ENCODE measurements around the gene GPR153. TPM values are rescaled to one million over a fixed set of nuclear protein-coding genes. Genes with fewer than 3 reads are reported as not detected.
A peak's percentile ranks its signal among the peaks of the same experiment; 100 is the strongest.

GPR153 gene
- total and polyA plus RNA-seq, 2 of the 13 experiments (the other 11 are each of a cell fraction or from before 2014, with no cell fraction given), result 0.22 to 0.31 TPM

GRCh38 chr1:6205849-6206519, 54.9 kb downstream of the GPR153 start, which contains the start of gene RNF207 (continued):
- TF ChIP-seq, protein P1, sequence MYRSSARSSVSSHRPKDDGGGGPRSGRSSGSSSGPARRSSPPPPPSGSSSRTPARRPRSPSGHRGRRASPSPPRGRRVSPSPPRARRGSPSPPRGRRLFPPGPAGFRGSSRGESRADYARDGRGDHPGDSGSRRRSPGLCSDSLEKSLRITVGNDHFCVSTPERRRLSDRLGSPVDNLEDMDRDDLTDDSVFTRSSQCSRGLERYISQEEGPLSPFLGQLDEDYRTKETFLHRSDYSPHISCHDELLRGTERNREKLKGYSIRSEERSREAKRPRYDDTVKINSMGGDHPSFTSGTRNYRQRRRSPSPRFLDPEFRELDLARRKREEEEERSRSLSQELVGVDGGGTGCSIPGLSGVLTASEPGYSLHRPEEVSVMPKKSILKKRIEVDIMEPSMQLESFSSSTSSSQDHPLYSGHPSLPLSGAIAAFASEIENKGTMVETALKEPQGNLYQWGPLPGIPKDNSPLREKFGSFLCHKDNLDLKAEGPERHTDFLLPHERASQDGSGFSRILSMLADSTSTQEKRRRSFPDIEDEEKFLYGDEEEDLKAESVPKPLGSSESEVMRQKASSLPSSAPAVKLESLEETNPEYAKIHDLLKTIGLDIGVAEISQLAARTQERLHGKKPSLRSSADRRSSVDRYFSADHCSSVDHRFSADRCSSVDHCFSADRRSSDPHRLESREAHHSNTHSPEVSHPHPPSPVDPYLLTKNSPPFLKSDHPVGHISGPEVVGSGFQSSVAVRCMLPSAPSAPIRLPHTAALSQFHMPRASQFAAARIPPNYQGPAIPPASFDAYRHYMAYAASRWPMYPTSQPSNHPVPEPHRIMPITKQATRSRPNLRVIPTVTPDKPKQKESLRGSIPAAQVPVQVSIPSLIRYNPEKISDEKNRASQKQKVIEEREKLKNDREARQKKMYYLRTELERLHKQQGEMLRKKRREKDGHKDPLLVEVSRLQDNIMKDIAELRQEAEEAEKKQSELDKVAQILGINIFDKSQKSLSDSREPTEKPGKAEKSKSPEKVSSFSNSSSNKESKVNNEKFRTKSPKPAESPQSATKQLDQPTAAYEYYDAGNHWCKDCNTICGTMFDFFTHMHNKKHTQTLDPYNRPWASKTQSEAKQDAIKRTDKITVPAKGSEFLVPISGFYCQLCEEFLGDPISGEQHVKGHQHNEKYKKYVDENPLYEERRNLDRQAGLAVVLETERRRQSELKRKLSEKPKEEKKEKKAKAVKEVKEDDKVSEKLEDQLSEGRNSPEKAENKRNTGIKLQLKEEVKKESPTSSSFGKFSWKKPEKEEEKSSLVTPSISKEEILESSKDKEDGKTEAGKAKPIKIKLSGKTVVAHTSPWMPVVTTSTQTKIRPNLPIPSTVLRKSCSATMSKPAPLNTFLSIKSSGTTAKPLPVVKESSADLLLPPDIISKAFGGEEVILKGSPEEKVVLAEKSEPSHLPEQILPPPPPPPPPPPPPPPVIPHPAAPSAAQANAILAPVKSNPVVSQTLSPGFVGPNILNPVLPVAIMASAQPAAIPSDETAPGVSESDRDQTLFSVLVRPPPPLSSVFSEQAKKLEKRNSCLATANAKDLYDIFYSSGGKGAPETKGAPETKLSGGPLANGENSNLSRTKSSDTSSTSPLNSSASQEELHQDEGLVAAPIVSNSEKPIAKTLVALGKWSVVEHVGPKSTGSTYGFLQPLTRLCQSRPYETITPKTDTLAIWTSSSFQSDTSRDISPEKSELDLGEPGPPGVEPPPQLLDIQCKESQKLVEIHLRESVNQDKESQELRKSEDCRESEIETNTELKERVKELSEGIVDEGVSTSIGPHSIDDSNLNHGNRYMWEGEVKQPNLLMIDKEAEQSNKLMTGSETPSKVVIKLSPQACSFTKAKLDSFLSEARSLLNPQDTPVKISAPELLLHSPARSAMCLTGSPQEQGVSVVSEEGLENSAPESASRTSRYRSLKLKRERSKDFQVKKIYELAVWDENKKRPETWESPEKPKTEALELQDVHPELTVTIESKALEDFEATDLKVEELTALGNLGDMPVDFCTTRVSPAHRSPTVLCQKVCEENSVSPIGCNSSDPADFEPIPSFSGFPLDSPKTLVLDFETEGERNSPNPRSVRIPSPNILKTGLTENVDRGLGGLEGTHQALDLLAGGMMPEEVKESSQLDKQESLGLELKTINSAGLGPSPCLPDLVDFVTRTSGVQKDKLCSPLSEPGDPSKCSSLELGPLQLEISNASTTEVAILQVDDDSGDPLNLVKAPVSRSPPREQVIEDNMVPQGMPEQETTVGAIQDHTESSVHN (CRISPR knock-in tag; IDR thresholded peaks at IDR 0.05), result no peak
- TF ChIP-seq ZSCAN30 (CRISPR knock-in tag; IDR thresholded peaks at IDR 0.05) (no peak), THAP7 (CRISPR knock-in tag; IDR thresholded peaks at IDR 0.05) (no peak), MEF2D (CRISPR knock-in tag; IDR thresholded peaks at IDR 0.05) (peak; percentile 84), ZNF7 (CRISPR knock-in tag; IDR thresholded peaks at IDR 0.05) (no peak), NR1H2 (CRISPR knock-in tag; IDR thresholded peaks at IDR 0.05; ENCODE audit: borderline replicate concordance, low read depth) (no peak; the same call in 1 of the 2 replicates), ZNF569 (CRISPR knock-in tag; IDR thresholded peaks at IDR 0.05; ENCODE audit: borderline replicate concordance) (no peak), ESRRA (CRISPR knock-in tag; IDR thresholded peaks at IDR 0.05; ENCODE audit: low read depth) (peak; percentile 84), GTF2F1 (IDR thresholded peaks at IDR 0.05; ENCODE audit: low read length) (no peak), ELF4 (CRISPR knock-in tag; IDR thresholded peaks at IDR 0.05; ENCODE audit: borderline replicate concordance) (no peak), TBP (CRISPR knock-in tag; IDR thresholded peaks at IDR 0.05) (no peak), SIX1 (CRISPR knock-in tag; IDR thresholded peaks at IDR 0.05; ENCODE audit: borderline replicate concordance) (no peak), MEIS1 (CRISPR knock-in tag; IDR thresholded peaks at IDR 0.05; ENCODE audit: borderline replicate concordance) (peak; percentile 94), ZNF441 (CRISPR knock-in tag; IDR thresholded peaks at IDR 0.05; ENCODE audit: borderline replicate concordance) (peak; percentile 57; the same call in 1 of the 2 replicates)
- TF ChIP-seq, protein P2, sequence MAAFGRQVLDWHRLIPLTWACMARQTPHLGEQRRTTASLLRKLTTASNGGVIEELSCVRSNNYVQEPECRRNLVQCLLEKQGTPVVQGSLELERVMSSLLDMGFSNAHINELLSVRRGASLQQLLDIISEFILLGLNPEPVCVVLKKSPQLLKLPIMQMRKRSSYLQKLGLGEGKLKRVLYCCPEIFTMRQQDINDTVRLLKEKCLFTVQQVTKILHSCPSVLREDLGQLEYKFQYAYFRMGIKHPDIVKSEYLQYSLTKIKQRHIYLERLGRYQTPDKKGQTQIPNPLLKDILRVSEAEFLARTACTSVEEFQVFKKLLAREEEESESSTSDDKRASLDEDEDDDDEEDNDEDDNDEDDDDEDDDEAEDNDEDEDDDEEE (CRISPR knock-in tag; IDR thresholded peaks at IDR 0.05), result no peak

All from HepG2 (cell line).